ENCODE measurements around the gene ADAMTSL4. TPM values are rescaled to one million over a fixed set of nuclear protein-coding genes. Genes with fewer than 3 reads are reported as not detected.

The ADAMTSL4 gene
- total and polyA plus RNA-seq, 11 donors: 19.2 to 69.0 (median 41.1) TPM

DNA sequence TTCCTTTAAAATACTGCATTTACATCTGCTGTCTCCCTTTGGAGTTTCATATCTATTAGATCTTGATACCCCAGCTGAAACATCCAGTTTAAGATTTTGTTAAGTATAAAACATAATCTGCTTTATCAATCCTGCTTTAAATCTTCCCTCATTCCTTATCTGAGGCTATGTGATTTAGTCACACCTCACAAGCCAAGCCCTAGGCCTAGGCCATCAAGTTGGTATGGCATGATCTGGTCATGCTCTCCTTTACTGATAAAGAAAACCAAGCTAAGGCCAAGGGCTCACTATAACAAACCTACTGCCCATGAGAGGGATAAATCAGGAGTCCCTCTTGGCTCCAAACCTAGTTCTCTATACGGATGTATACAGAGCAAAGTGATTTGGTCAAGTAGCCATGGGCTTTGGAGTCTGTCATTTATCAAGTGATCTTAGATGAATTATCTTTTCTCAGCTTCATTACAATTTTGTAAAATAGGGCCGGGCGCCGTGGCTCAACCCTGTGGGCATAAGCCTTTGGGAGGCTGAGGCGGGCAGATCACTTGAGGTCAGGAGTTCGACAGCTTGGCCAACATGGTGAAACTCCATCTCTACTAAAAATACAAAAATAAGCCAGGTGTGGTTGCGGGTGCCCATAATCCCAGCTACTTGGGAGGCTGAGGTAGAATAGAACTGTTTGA, 57.4 kb downstream of the ADAMTSL4 start:
- intact Hi-C loops (cut with DNase I): no loop called here
- ATAC-seq (no peak), DNase-seq (no peak)
- no peaks in the 10 kb centered on the region for H3K9me3 ChIP-seq
- H3K36me3 ChIP-seq: peaks cover 0 to 3% (median 0%) of the 10 kb centered on the region in 9 donors
- H3K27ac ChIP-seq: peak overlapping the region in 1 of 12 donors; percentile 5
- TF ChIP-seq POLR2A (IDR thresholded peaks at IDR 0.05): no peak
- TF ChIP-seq, protein P1, sequence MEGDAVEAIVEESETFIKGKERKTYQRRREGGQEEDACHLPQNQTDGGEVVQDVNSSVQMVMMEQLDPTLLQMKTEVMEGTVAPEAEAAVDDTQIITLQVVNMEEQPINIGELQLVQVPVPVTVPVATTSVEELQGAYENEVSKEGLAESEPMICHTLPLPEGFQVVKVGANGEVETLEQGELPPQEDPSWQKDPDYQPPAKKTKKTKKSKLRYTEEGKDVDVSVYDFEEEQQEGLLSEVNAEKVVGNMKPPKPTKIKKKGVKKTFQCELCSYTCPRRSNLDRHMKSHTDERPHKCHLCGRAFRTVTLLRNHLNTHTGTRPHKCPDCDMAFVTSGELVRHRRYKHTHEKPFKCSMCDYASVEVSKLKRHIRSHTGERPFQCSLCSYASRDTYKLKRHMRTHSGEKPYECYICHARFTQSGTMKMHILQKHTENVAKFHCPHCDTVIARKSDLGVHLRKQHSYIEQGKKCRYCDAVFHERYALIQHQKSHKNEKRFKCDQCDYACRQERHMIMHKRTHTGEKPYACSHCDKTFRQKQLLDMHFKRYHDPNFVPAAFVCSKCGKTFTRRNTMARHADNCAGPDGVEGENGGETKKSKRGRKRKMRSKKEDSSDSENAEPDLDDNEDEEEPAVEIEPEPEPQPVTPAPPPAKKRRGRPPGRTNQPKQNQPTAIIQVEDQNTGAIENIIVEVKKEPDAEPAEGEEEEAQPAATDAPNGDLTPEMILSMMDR (IDR thresholded peaks at IDR 0.05): no peak
- H3K4me3 ChIP-seq: no peak overlapping the region
- peaks cover 5 to 46% (median 29%) of the 10 kb centered on the region in 12 donors for H3K4me1 ChIP-seq
- whole genome bisulfite sequencing, 4 donors: 96 to 98% (median 98%) methylated on average over 7 of the region's 7 CpGs
- H3K27me3 ChIP-seq: no peaks in the 10 kb centered on the region

DNA sequence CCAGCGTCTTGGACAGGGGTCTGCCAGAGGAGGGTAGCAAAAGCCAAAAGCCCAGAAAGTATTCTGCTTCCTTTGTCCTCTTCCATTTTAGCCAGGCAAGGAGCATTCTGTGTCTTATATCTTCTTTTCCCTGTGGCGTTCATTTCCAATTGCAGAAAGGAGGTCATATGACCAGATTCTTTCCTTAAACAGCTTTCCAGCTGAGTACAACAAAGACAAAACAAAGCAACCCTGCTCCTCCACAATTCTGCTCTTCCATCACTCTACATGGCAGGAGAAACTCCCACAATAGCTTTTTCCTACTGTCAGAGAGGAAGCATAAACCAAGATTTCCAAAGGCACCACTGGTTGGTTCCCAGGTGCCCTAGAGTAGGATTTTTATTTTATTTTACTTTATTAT, 60.5 kb downstream of the ADAMTSL4 start:
- no peaks in the 10 kb centered on the region for H3K9me3 ChIP-seq
- WGBS, 4 donors: 20 to 28% (median 23%) methylated on average over 2 of the region's 2 CpGs

More for the DNA sequence above, 60.5 kb downstream of the ADAMTSL4 start:
- intact Hi-C loops (cut with DNase I): no loop called here
- no peak for TF ChIP-seq POLR2A (IDR thresholded peaks at IDR 0.05)
- TF ChIP-seq, protein P1 (IDR thresholded peaks at IDR 0.05): no peak
- Histone ChIP-seq H3K27ac (peak overlapping the region; percentile 1 to 99 (median 82)), H3K4me1 (peaks cover 10 to 66% (median 48%) of the 10 kb centered on the region in 12 donors), H3K4me3 (no peak overlapping the region), H3K36me3 (peaks cover 0 to 6% (median 0%) of the 10 kb centered on the region in 9 donors), H3K27me3 (no peaks in the 10 kb centered on the region)
- no peak for DNase-seq
- no peak for ATAC-seq

Small RNA genes lying within 50 kb of the gene (microRNA-seq; reads per million reads assigned to microRNA genes)
- gene MIR4257: 0 reads per million in 4 donors

Other genes starting within 250 kb of the ADAMTSL4 start
- 10 to 100 TPM; 12.4 to 28.1 (median 19.5) TPM for gene PRPF3, start 227.9 kb upstream of the ADAMTSL4 start, total RNA-seq
- gene PRPF3, start 227.9 kb upstream of the ADAMTSL4 start, polyA plus RNA-seq: 10 to 100 TPM; 17.8 to 19.5 TPM
- gene RPRD2, start 185.3 kb upstream of the ADAMTSL4 start, total RNA-seq: 10 to 100 TPM; 19.4 to 33.4 (median 25.3) TPM
- gene RPRD2, start 185.3 kb upstream of the ADAMTSL4 start, polyA plus RNA-seq: 1 to 10 TPM; 6.4 to 8.6 TPM
- 10 to 100 TPM; 21.9 to 46.5 (median 28.9) TPM for gene TARS2, start 62.0 kb upstream of the ADAMTSL4 start, total RNA-seq
- 10 to 100 TPM; 23.6 to 29.0 TPM for gene TARS2, start 62.0 kb upstream of the ADAMTSL4 start, polyA plus RNA-seq
- 10 to 100 TPM; 10.9 to 35.3 (median 15.4) TPM for gene ECM1, start 41.3 kb upstream of the ADAMTSL4 start, total RNA-seq
- 10 to 100 TPM; 11.3 to 15.6 TPM for gene ECM1, start 41.3 kb upstream of the ADAMTSL4 start, polyA plus RNA-seq
- gene FALEC, start 33.7 kb upstream of the ADAMTSL4 start, total RNA-seq: under 1 TPM in 2 of 9 donors, not detected in 7; 0.51 to 0.96 TPM
- under 1 TPM; 0.18 to 0.46 TPM for gene FALEC, start 33.7 kb upstream of the ADAMTSL4 start, polyA plus RNA-seq
- 100 to 1,000 TPM in 6 of 9 donors, 10 to 100 TPM in 3; 77.2 to 180 (median 104) TPM for gene MCL1, start 30.2 kb downstream of the ADAMTSL4 start, total RNA-seq
- 100 to 1,000 TPM in 1 of 2 donors, 10 to 100 TPM in 1; 57.1 to 118 TPM for gene MCL1, start 30.2 kb downstream of the ADAMTSL4 start, polyA plus RNA-seq
- 100 to 1,000 TPM; 118 to 186 (median 130) TPM for gene ENSA, start 80.2 kb downstream of the ADAMTSL4 start, total RNA-seq
- 100 to 1,000 TPM in 1 of 2 donors, 10 to 100 TPM in 1; 74.6 to 122 TPM for gene ENSA, start 80.2 kb downstream of the ADAMTSL4 start, polyA plus RNA-seq
- 10 to 100 TPM; 11.4 to 22.1 (median 14.7) TPM for gene GOLPH3L, start 147.7 kb downstream of the ADAMTSL4 start, total RNA-seq
- gene GOLPH3L, start 147.7 kb downstream of the ADAMTSL4 start, polyA plus RNA-seq: 10 to 100 TPM in 1 of 2 donors, 1 to 10 TPM in 1; 5.5 to 14.4 TPM
- gene HORMAD1, start 171.5 kb downstream of the ADAMTSL4 start, total RNA-seq: under 1 TPM in 2 of 9 donors, not detected in 7; 0.25 to 0.45 TPM
- gene HORMAD1, start 171.5 kb downstream of the ADAMTSL4 start, polyA plus RNA-seq: not detected
- gene CTSS, start 216.4 kb downstream of the ADAMTSL4 start, total RNA-seq: 100 to 1,000 TPM in 2 of 9 donors, 10 to 100 TPM in 5, 1 to 10 TPM in 2; 5.8 to 306 (median 16.9) TPM
- 10 to 100 TPM in 1 of 2 donors, 1 to 10 TPM in 1; 3.9 to 10.2 TPM for gene CTSS, start 216.4 kb downstream of the ADAMTSL4 start, polyA plus RNA-seq